ENCODE results near the gene COBL. TPM values are rescaled to one million over a fixed set of nuclear protein-coding genes. Genes with fewer than 3 reads are reported as not detected.

The COBL gene
- total and polyA plus RNA-seq, 2 donors (not counting 3 experiments of a cell fraction or from before 2014, with no cell fraction given) = 0.11 TPM; not detected in 1

DNA sequence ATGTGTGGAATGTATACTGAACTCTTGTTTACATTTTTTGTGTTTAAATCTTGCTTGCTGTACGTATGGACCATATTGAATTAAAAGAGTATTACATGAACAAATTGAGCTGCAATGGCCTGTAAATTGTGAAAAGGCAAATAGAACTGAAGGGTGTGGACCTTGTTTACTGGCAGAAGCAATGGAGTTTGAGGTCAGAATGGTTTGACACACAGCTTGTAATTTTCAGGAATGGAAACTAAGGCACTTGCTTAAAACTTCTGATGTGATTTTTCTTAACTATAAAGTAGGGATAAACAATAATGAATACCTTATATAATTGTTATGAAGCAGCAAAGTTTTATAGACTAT, 33.9 kb upstream of the COBL start:
- Histone ChIP-seq H3K36me3 (ENCODE audit: control insufficient read depth in 2 of 2, extremely low read depth in 1 of 2, insufficient read depth in 2 of 2, low read length in 2 of 2) (no peaks in the 10 kb centered on the region), H3K4me3 (replicated peaks in 1 of 3; ENCODE audit: insufficient read depth in 1 of 3, low read depth in 1 of 3, low read length in 3 of 3) (no peak overlapping the region), H3K27ac (ENCODE audit: insufficient read depth, low read depth, low read length) (no peak overlapping the region), H3K4me2 (ENCODE audit: insufficient read depth, low read length) (no peak overlapping the region), H3K4me1 (ENCODE audit: control insufficient read depth, extremely low read depth, insufficient read depth, low read length) (no peaks in the 10 kb centered on the region), H3K79me2 (ENCODE audit: control insufficient read depth, insufficient read depth, low read length) (no peaks in the 10 kb centered on the region), H3K9me3 (replicated peaks; ENCODE audit: control insufficient read depth, insufficient read depth, low read length) (no peaks in the 10 kb centered on the region), H3K9me1 (replicated peaks; ENCODE audit: control insufficient read depth, extremely low read depth, insufficient read depth, low read length) (no peaks in the 10 kb centered on the region), H2AFZ (ENCODE audit: low read depth, low read length) (no peak overlapping the region), H3K27me3 (ENCODE audit: control insufficient read depth in 2 of 2, insufficient read depth in 2 of 2, low read length in 2 of 2) (no peaks in the 10 kb centered on the region), H3K9ac (replicated peaks; ENCODE audit: extremely low read depth, insufficient read depth, low read length) (no peak overlapping the region), H4K20me1 (replicated peaks; ENCODE audit: control insufficient read depth, extremely low read depth, insufficient read depth, low read length) (no peaks in the 10 kb centered on the region)
- intact Hi-C loops (cut with micrococcal nuclease) (no loop called here), dilution Hi-C loops (cut with MboI; ENCODE audit: extremely low pct_ligation_motif_present, low sequenced_read_pairs) (no loop called here)
- DNase-seq (ENCODE audit: low read depth, low spot score) = no peak
- FAIRE-seq = no peak
- POLR2A ChIA-PET = no interaction called here
- CTCF ChIA-PET = no interaction called here
- TF ChIP-seq FOS (IDR thresholded peaks at IDR 0.05; ENCODE audit: borderline replicate concordance, insufficient read depth, low read length) (no peak), JUN (IDR thresholded peaks at IDR 0.05; ENCODE audit: borderline replicate concordance, insufficient read depth, insufficient read length, low read depth) (no peak), EZH2 (IDR thresholded peaks at IDR 0.05; ENCODE audit: borderline replicate concordance, low read depth, low read length, severe bottlenecking) (no peak), POLR2AphosphoS5 (IDR thresholded peaks at IDR 0.05; ENCODE audit: insufficient read depth, low read depth, low read length) (no peak), GATA2 (IDR thresholded peaks at IDR 0.05; ENCODE audit: insufficient read depth, insufficient read length, low read depth, low read length) (no peak), POLR2A (IDR thresholded peaks at IDR 0.05; ENCODE audit: low read depth, low read length) (no peak), MYC (IDR thresholded peaks at IDR 0.05; ENCODE audit: low read depth, low read length) (no peak)
- TF ChIP-seq, protein P1, sequence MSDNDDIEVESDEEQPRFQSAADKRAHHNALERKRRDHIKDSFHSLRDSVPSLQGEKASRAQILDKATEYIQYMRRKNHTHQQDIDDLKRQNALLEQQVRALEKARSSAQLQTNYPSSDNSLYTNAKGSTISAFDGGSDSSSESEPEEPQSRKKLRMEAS (IDR thresholded peaks at IDR 0.05; ENCODE audit: insufficient read depth, insufficient read length) = no peak
- TF ChIP-seq, protein P2, sequence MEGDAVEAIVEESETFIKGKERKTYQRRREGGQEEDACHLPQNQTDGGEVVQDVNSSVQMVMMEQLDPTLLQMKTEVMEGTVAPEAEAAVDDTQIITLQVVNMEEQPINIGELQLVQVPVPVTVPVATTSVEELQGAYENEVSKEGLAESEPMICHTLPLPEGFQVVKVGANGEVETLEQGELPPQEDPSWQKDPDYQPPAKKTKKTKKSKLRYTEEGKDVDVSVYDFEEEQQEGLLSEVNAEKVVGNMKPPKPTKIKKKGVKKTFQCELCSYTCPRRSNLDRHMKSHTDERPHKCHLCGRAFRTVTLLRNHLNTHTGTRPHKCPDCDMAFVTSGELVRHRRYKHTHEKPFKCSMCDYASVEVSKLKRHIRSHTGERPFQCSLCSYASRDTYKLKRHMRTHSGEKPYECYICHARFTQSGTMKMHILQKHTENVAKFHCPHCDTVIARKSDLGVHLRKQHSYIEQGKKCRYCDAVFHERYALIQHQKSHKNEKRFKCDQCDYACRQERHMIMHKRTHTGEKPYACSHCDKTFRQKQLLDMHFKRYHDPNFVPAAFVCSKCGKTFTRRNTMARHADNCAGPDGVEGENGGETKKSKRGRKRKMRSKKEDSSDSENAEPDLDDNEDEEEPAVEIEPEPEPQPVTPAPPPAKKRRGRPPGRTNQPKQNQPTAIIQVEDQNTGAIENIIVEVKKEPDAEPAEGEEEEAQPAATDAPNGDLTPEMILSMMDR (IDR thresholded peaks at IDR 0.05; ENCODE audit: extremely low read depth in 1 of 2, insufficient read depth in 1 of 2, low read depth in 1 of 2, low read length in 2 of 2) = no peak
- no TSS peak for BruUV-seq (replicated peaks)
